22Rv1 (cell line): ENCODE results near the gene PAM16.

Source experiments
- CTCF ChIP-seq: fragments of 450-650 bp; IDR thresholded peaks from 2 replicates; pipeline ENCODE4 v1.5.1; 2017; ENCODE audit warnings: mild to moderate bottlenecking
- ZFX ChIP-seq: fragments of 450-650 bp; IDR thresholded peaks from 2 replicates; pipeline ENCODE4 v1.6.1; 2017; ENCODE audit warnings: antibody characterized with exemption, borderline replicate concordance

GRCh38 chr16:4298761-4299522 is 52.2 kb downstream of the PAM16 start:
- TF ChIP-seq CTCF (no peak), ZFX (no peak)
